H9 (cell line): Measurements from ENCODE around the gene TMCC3. TPM values are rescaled to one million over a fixed set of nuclear protein-coding genes. Genes with fewer than 3 reads are reported as not detected.

Experiments
- DNase-seq: peaks from one replicate; pipeline ENCODE4 v3.0.0-alpha.2; 2017
- H2AFZ ChIP-seq: one replicate; pipeline ENCODE4 v1.6.1; 2013; ENCODE audit warnings: mild to moderate bottlenecking, low read length, control low read depth, moderate library complexity
- H2AK5ac ChIP-seq: 2 replicates; pipeline ENCODE4 v1.6.1; 2013; ENCODE audit warnings: low read length, control low read depth, mixed read lengths; ENCODE audit not compliant: insufficient read length
- H2BK120ac ChIP-seq: one replicate; pipeline ENCODE4 v1.6.1; 2013; ENCODE audit warnings: low read depth, mild to moderate bottlenecking, low read length, control low read depth, inconsistent platforms; ENCODE audit not compliant: poor library complexity, severe bottlenecking
- H2BK12ac ChIP-seq: 2 replicates; pipeline ENCODE4 v1.6.1; 2013; ENCODE audit warnings: low read length, control low read depth, mixed read lengths, low read depth; ENCODE audit not compliant: insufficient read length
- H2BK15ac ChIP-seq: 2 replicates; pipeline ENCODE4 v1.6.1; 2013; ENCODE audit warnings: low read depth, low read length, control low read depth
- H2BK20ac ChIP-seq: one replicate; pipeline ENCODE4 v1.6.1; 2013; ENCODE audit warnings: low read depth, mild to moderate bottlenecking, low read length, control low read depth, inconsistent platforms; ENCODE audit not compliant: poor library complexity, severe bottlenecking
- H2BK5ac ChIP-seq: 2 replicates; pipeline ENCODE4 v1.6.1; 2013; ENCODE audit warnings: low read length, control low read depth, mixed read lengths; ENCODE audit not compliant: insufficient read length
- H3K14ac ChIP-seq: 2 replicates; pipeline ENCODE4 v1.6.1; 2013; ENCODE audit warnings: low read length, control low read depth; ENCODE audit not compliant: insufficient read depth
- H3K18ac ChIP-seq: 2 replicates; pipeline ENCODE4 v1.6.1; 2013; ENCODE audit warnings: low read depth, mild to moderate bottlenecking, mixed read lengths, low read length, control low read depth; ENCODE audit not compliant: insufficient read length
- H3K23ac ChIP-seq: 2 replicates; pipeline ENCODE4 v1.6.1; 2013; ENCODE audit warnings: low read length, control low read depth, mixed read lengths, low read depth; ENCODE audit not compliant: insufficient read length
- H3K23me2 ChIP-seq: 2 replicates; pipeline ENCODE4 v1.6.1; 2013; ENCODE audit warnings: low read depth, mild to moderate bottlenecking, mixed read lengths, low read length, control low read depth; ENCODE audit not compliant: insufficient read length, poor library complexity, severe bottlenecking
- H3K27ac ChIP-seq: 2 replicates; pipeline ENCODE4 v1.5.1; 2013; ENCODE audit warnings: low read length, control low read depth, mixed read lengths, low read depth; ENCODE audit not compliant: insufficient read length
- H3K27me3 ChIP-seq: 2 replicates; pipeline ENCODE4 v1.6.1; 2013; ENCODE audit warnings: low read length, control low read depth, inconsistent platforms; ENCODE audit not compliant: insufficient read depth
- H3K4ac ChIP-seq: 2 replicates; pipeline ENCODE4 v1.6.1; 2013; ENCODE audit warnings: low read depth, mild to moderate bottlenecking, control low read depth, inconsistent platforms, low read length, moderate library complexity
- H3K4me1 ChIP-seq: 2 replicates; pipeline ENCODE4 v1.6.1; 2013; ENCODE audit warnings: low read length, control low read depth, inconsistent platforms; ENCODE audit not compliant: insufficient read depth
- H3K4me2 ChIP-seq: 2 replicates; pipeline ENCODE4 v1.6.1; 2013; ENCODE audit warnings: low read length, control low read depth, mixed read lengths; ENCODE audit not compliant: insufficient read length, insufficient read depth
- H3K56ac ChIP-seq: 2 replicates; pipeline ENCODE4 v1.6.1; 2013; ENCODE audit warnings: low read depth, mild to moderate bottlenecking, mixed read lengths, low read length, control low read depth; ENCODE audit not compliant: insufficient read length
- H3K79me1 ChIP-seq: 2 replicates; pipeline ENCODE4 v1.6.1; 2013; ENCODE audit warnings: low read depth, mild to moderate bottlenecking, moderate library complexity, low read length, control low read depth, inconsistent platforms; ENCODE audit not compliant: insufficient read depth, poor library complexity, severe bottlenecking
- H3K79me2 ChIP-seq: 2 replicates; pipeline ENCODE4 v1.6.1; 2013; ENCODE audit warnings: low read length, control low read depth, inconsistent platforms; ENCODE audit not compliant: insufficient read depth
- H3K9ac ChIP-seq: 2 replicates; pipeline ENCODE4 v1.6.1; 2013; ENCODE audit warnings: low read length, control low read depth, mixed read lengths; ENCODE audit not compliant: insufficient read length; ENCODE audit errors: extremely low read depth
- H3K9me3 ChIP-seq: one replicate; pipeline ENCODE4 v1.6.1; 2013; ENCODE audit warnings: low read depth, low read length, inconsistent platforms; ENCODE audit not compliant: control insufficient read depth
- H3T11ph ChIP-seq: one replicate; pipeline ENCODE4 v1.6.1; 2013; ENCODE audit warnings: mild to moderate bottlenecking, low read length, control low read depth, inconsistent platforms
- H4K20me1 ChIP-seq: one replicate; pipeline ENCODE4 v1.6.1; 2013; ENCODE audit not compliant: control insufficient read depth, insufficient read length, insufficient read depth
- H4K5ac ChIP-seq: 2 replicates; pipeline ENCODE4 v1.6.1; 2013; ENCODE audit warnings: low read depth, mild to moderate bottlenecking, mixed read lengths, low read length, control low read depth; ENCODE audit not compliant: insufficient read length
- H4K8ac ChIP-seq: replicated peaks from 2 replicates; pipeline ENCODE4 v1.6.1; 2013; ENCODE audit warnings: low read length, control low read depth, mixed read lengths, low read depth; ENCODE audit not compliant: insufficient read length
- H4K91ac ChIP-seq: 2 replicates; pipeline ENCODE4 v1.6.1; 2013; ENCODE audit warnings: low read depth, mild to moderate bottlenecking, moderate library complexity, mixed read lengths, low read length, control low read depth; ENCODE audit not compliant: insufficient read length
- H3K27ac Mint-ChIP-seq, 3 experiments: 2 replicates in 2 of 3; 3 replicates in 1 of 3; pipeline ENCODE4 v1.8.0; 2020 to 2021; ENCODE audit warnings: mixed read lengths in 3 of 3, mild to moderate bottlenecking in 1 of 3, moderate library complexity in 1 of 3
- H3K27me3 Mint-ChIP-seq: 2 replicates; pipeline ENCODE4 v1.8.0; 2021; ENCODE audit warnings: low read depth, mild to moderate bottlenecking, moderate library complexity, mixed read lengths
- H3K36me3 Mint-ChIP-seq, 3 experiments: 2 replicates in 2 of 3; 3 replicates in 1 of 3; pipeline ENCODE4 v1.8.0; 2020 to 2021; ENCODE audit warnings: low read depth in 3 of 3, mixed read lengths in 3 of 3; ENCODE audit not compliant: insufficient read depth in 1 of 3
- H3K4me1 Mint-ChIP-seq, 2 experiments: 2 replicates each; pipeline ENCODE4 v1.8.0; 2020; ENCODE audit warnings: mixed read lengths in 2 of 2
- H3K4me3 Mint-ChIP-seq, 2 experiments: 2 replicates in 1 of 2; 3 replicates in 1 of 2; pipeline ENCODE4 v1.8.0; 2020 to 2021; ENCODE audit warnings: mild to moderate bottlenecking in 2 of 2, mixed read lengths in 2 of 2, moderate library complexity in 1 of 2
- H3K9me3 Mint-ChIP-seq, 2 experiments: 2 replicates in 1 of 2; 3 replicates in 1 of 2; pipeline ENCODE4 v1.8.0; 2020; ENCODE audit warnings: mild to moderate bottlenecking in 2 of 2, mixed read lengths in 2 of 2, moderate library complexity in 1 of 2
- whole genome bisulfite sequencing: extraction: QIAGEN DNeasy Blood & Tissue Kit; methylation state at CpG from one replicate; pipeline ENCODE4 v1.1.7; 2013; ENCODE audit warnings: missing lambda C conversion rate, low lambda C conversion rate, mixed read lengths; ENCODE audit not compliant: insufficient read length; ENCODE audit errors: extremely low coverage; 5-methylcytosine and 5-hydroxymethylcytosine counted together
- total RNA-seq: library from RNA; stranded (reverse); gene quantifications from 2 replicates; pipeline ENCODE4 v1.2.1, GENCODE V29; 2021
- TF ChIP-seq, protein P1 (sequence below): fragments of 200-600 bp; sonication (generic); conservative IDR thresholded peaks from 3 replicates; pipeline ENCODE4 v1.8.0; 2021; ENCODE audit warnings: antibody characterized with exemption, mild to moderate bottlenecking

TMCC3 gene
- total RNA-seq, 1 experiment from 2014 or later, result 0.87 TPM

DNA sequence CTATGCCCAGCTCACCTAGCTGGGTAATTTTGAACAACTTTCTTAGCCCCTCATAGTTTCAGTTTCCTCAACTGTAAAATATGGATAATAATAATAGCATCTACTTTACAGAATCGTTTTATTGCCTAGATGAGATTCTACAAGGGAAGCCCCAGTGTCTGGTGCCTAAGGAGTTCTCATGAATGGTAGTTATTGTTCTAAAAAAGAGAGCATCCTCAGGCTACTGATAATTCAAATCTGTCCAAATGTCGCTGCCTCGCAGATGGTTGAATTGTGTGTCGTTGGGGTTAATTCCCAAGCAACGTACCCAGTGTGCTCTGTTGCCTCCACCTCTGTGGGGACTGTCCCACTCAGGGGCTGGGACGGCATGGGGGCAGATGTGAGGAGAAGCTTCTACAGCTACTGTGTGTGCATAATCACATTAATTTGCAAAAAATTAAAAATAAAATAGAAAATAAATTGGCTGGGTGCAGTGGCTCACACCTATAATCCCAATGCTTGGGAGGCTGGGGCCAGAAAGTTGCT is 119.1 kb downstream of the TMCC3 start:
- Histone ChIP-seq H3K56ac (no peak overlapping the region), H3K14ac (no peak overlapping the region), H3K18ac (no peak overlapping the region), H4K91ac (no peak overlapping the region), H3K4me2 (no peak overlapping the region), H3T11ph (no peak overlapping the region), H3K4ac (no peak overlapping the region), H4K20me1 (no peaks in the 10 kb centered on the region), H3K79me2 (no peaks in the 10 kb centered on the region), H2BK120ac (no peak overlapping the region), H3K23me2 (no peaks in the 10 kb centered on the region), H3K27me3 (no peaks in the 10 kb centered on the region), H2BK20ac (no peak overlapping the region), H2BK12ac (no peak overlapping the region), H3K9me3 (no peaks in the 10 kb centered on the region), H3K9ac (no peak overlapping the region), H3K23ac (no peak overlapping the region), H3K27ac (no peak overlapping the region), H2BK5ac (no peak overlapping the region), H2AK5ac (no peak overlapping the region), H2AFZ (no peak overlapping the region), H4K8ac (no peak overlapping the region), H2BK15ac (no peak overlapping the region), H4K5ac (no peak overlapping the region), H3K79me1 (no peaks in the 10 kb centered on the region), H3K4me1 (no peaks in the 10 kb centered on the region)
- no peak for DNase-seq
- no peak overlapping the region for H3K4me3 Mint-ChIP-seq
- H3K9me3 Mint-ChIP-seq, result no peaks in the 10 kb centered on the region; a peak in 1 of 5 replicates
- no CpG with 5 or more reads among the region's 6 CpGs for WGBS
- no peak overlapping the region for H3K27ac Mint-ChIP-seq
- peaks cover 5 to 20% of the 10 kb centered on the region in 2 experiments for H3K4me1 Mint-ChIP-seq
- peaks cover 4% of the 10 kb centered on the region; the same call in 1 of the 2 replicates for H3K27me3 Mint-ChIP-seq
- no peaks in the 10 kb centered on the region for H3K36me3 Mint-ChIP-seq
- TF ChIP-seq, protein P1, sequence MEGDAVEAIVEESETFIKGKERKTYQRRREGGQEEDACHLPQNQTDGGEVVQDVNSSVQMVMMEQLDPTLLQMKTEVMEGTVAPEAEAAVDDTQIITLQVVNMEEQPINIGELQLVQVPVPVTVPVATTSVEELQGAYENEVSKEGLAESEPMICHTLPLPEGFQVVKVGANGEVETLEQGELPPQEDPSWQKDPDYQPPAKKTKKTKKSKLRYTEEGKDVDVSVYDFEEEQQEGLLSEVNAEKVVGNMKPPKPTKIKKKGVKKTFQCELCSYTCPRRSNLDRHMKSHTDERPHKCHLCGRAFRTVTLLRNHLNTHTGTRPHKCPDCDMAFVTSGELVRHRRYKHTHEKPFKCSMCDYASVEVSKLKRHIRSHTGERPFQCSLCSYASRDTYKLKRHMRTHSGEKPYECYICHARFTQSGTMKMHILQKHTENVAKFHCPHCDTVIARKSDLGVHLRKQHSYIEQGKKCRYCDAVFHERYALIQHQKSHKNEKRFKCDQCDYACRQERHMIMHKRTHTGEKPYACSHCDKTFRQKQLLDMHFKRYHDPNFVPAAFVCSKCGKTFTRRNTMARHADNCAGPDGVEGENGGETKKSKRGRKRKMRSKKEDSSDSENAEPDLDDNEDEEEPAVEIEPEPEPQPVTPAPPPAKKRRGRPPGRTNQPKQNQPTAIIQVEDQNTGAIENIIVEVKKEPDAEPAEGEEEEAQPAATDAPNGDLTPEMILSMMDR, result no peak
